HG02588 (cell line): ENCODE measurements around the gene CWF19L1.
"Not testable (repeated sequence)": the region's sequence is repeated elsewhere in the genome, so short reads cannot be mapped to it uniquely, and the experiment has no call there.

Source experiments
- ATAC-seq: cut with Tn5 transposase; IDR thresholded peaks from one replicate; pipeline ENCODE4 v1.9.1; 2021; ENCODE audit warnings: mild to moderate bottlenecking, moderate library complexity; ENCODE audit not compliant: unreplicated experiment

The CWF19L1 gene

DNA sequence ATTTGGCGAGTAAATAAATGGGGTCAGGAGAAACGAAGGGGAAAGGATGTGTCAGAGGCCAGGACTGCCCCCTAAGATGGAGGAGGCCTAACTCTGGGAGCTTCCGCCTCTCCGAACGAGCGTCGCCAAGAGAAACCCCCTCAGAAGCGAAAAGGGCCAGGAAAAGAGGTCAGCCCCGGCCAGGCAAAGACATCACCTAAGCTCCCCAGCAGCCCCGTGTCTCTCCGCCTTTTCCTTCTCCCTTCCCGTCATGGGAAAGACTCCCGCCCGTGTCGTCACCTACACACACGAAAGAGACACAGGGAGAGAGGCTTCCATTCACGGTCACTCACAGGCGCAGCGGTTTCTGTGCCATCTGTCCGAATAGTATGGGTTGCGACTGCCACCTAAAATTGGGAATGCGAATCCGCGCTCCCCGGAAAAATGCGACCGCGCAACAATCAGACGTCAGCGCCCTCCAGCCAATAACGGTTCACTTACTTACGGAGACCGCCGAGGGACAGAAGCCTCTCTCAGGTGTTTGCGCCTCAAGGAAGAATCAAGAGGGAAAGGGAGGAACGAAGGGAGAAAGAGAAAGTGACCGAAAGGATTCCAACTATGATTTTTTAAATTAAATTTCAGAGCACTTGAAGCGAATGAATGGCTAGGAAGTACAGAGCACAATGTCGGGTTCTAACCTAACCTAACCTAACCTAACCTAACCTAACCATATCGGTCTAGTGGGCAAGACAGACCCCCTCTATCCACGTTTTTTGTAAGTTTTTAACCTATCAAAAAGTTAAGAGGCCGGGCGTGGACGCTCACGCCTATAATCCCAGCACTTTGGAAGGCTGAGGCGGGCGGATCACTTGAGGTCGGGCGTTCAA is at the start of gene CWF19L1:
TSS of gene CWF19L1 (minus strand) at position 400 of the 866 bp plus-strand sequence. CDS start at position 355, 45 bp downstream.
- peak; percentile 83 for ATAC-seq

DNA sequence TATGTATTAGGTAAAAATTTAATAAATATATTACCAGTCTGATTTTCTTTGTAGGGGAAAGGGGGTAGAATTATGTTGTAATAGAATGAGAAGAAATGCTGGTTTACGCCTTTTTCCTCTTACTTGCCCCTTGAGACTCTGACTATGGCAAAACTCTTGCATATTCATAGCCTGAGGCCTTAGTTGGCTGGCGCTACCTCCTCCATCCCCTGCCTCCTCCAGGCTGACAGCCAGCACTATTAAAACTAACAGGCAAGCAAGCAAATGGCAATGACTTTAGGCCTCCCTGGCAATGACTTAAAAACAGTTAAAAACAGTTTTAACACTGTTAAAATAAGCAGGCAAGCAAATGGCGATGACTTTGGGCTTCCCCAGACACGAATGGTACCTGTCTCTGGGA is 48.2 kb upstream of the CWF19L1 start:
- no peak for ATAC-seq

DNA sequence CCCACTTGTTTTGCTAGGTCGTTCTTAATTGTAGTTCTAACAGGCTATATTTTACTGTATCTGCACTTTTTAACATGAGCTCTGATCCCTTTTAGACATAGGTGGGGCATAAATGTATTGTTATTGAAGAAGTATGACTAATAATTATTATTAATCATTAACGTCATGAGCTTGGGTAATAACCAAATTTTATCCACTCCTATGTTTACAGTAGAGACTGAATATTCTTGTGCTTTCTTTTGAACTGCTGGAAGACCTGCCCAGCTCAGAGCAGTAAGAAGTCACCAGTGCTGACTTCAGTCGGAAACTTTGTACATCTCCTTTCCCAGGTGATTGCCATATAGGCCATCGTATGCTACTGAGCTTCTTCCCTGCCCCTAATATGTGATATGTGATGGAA is 43.9 kb upstream of the CWF19L1 start:
- ATAC-seq, result no peak

DNA sequence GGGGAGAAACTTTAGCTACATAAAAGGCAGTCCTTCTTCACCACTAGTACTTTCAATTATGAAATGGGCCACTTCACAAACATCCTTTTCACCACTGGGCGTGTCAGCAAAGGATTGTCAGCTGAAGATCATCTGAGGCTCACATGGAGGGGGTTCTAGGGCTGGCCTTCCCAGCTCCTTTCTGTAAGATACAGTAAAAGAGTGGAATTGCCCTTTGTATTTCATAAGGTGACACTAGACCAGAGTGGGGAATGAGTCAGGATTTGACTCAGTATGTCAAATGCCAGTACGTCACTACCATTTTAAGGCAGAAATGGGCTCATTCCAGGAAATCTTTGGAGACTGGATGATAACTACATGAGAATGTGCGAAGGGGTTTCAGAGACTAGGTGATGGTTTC is 40.2 kb upstream of the CWF19L1 start:
- ATAC-seq, result no peak

DNA sequence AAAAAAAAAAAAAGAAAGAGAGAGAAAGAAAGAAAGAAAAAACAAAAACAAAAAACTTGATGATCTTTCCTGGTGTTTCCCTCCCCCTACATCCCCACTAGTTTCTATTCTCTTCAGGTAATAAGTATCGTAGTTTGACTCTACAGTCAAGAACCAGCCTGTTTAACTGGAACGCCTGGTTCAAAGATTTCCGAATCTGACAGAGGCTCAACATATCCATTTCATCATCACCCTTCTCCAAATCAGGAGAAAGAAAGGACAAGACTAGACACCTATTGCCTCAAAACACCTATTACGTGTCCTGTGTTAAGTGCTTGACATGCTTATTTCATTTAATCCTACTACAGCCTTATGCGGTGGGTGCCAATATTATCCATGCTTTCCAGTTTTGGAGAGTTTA is 39.4 kb upstream of the CWF19L1 start:
- no peak for ATAC-seq

DNA sequence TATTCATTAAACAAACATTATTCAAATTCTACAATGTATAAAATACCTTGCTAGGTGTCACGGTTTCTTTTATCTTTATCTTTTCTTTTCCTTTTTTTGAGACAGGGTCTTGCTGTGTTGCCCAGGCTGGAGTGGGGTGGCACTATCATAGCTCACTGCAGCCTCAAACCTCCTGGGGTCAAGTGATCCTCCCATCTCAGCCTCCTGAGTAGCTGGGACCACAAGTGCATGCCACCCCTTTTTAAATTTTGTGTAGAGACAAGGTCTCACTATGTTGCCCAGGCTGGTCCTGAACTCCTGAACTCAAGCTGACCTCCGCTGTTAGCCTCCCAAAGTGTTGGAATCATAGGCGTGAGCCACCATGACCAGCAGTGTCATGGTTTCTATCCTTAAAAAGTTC is 37.0 kb upstream of the CWF19L1 start:
- ATAC-seq, result no peak

DNA sequence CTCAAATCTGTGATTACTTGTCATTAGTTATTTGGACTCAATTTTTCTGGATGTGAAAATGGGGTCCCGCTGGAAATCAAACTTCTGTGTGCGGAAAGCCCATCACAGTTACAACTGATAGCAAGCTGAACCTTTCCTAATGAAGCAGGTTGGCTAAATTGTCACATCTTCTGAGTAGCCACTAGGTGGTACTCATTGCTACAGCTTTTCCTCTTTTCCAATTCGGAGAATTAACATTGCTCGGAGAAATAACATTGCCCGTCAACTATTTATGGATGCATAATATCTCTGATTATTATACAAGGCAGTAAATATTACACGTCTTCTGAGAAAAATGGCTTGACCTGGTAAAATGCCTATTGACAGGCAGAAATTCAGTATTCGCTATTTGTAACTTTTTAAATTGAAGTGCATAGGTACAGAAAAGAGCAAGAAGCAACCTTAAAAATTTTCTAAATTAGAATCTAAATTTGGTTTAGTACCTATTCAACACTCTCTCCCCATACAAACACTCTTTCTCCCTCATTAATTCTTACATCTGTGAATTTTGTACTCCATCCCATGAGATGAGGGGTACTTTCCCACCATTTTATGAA is 36.4 kb upstream of the CWF19L1 start:
- no peak for ATAC-seq

DNA sequence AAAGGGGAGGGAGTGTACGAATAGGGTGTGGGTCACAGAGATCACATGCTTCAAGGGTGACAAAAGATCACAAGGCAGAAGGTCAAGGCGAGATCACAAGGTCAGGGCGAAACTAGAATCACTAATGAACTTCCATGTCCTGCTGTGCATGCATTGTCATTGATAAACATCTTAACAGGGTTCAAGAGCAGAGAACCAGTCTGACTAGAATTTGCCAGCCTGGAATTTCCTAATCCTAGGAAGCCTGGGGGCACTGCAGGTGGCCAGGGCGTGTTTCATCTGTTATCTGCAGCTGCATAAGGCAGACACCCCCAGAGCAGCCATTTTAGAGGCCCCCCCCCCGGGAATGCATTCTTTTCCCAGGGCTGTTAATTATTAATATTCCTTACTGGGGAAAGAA is 33.7 kb upstream of the CWF19L1 start:
- not testable (repeated sequence) for ATAC-seq

DNA sequence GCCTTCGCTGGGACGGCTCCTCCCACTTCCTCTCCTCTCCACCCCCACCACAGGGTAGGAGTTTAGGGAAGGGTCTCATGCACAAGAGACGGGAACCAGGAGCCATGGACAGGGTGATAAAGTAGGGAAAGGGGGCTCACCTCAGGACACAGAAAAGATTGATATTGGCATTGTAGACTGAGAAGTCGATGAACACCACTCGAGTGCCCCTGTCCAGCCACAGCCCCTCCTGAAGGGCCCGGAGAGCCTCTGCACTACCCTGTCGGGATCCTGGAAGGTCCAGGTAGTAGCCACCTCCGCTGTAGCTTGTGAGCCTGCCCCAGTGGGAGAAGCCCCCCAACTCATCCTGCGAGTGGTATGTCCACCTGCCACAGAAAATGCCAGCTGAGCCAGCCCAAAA is 29.8 kb upstream of the CWF19L1 start:
- no peak for ATAC-seq

DNA sequence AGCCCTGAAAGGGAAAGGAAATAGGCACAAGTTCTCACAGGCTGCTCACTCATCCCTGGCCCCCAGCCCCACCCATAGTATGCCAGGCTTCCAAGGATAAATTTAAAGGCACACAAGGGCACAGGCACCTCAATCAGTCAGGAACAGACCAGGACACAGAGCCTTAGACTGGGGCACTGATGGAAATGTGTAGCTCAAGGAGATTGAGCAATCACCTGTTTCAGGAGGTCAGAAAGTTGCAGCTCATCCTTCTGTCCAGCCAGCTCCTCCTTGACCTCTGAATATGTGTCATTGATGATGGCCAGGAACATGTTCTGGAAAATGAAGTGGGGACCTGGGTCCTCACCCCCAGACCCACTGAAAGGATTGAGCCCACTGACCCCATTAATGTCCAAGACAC is 25.6 kb upstream of the CWF19L1 start:
- no peak for ATAC-seq

DNA sequence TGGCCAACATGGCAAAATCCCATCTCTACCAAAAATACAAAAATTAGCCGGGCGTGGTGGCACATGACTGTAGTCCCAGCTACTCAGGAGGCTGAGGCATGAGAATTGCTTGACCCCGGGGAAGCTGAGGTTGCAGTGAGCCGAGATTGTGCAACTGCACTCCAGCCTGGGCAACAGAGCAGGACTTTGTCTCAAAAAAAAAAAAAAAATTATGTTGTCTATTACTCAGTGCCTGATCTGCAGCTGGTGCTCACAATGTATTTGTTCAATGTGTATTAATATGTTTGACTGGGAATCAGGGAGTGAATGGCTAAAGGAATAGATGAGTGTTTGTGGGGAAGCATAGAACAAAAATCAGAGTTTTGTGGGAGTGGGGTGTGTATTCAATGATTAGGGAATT is 24.9 kb upstream of the CWF19L1 start:
- ATAC-seq, result not testable (repeated sequence)

DNA sequence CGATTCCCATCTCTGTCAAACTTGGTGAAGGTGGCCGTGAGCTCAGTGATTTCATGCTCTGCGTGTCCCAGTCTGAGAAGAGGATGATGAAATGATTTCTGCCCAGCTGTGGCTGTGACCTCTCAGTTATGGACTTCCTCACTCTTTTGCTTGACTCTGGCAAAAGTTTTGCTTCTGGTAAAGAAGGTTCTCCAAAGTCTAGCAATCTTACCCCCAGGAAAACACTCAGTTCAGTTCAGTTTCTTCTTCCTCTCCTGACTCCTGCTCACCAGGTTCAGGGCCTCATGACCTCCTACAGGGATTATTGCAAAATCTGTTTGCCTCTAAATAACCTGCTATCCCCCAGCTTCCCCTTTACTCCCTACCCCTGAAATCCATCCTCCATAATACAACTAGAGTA is 23.9 kb upstream of the CWF19L1 start:
- ATAC-seq, result no peak

DNA sequence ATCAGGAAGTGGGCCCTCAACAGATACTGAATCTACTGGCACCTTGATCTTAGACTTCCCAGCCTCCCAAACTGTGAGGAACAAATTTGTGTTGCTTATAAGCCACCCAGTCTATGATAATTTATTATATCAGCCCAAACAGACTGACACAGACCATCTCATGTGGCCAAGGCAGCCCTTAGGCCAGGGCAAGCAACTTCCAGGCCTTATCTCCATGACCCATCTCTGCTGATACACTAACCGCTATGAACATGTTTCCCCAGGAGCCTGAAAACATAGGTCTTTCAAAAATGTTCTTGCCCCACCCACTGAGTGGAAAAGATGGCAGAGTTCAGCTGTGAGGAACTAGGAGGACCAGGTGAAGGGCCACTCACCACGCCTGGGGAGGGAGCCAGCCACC is 22.2 kb upstream of the CWF19L1 start:
- ATAC-seq, result no peak

DNA sequence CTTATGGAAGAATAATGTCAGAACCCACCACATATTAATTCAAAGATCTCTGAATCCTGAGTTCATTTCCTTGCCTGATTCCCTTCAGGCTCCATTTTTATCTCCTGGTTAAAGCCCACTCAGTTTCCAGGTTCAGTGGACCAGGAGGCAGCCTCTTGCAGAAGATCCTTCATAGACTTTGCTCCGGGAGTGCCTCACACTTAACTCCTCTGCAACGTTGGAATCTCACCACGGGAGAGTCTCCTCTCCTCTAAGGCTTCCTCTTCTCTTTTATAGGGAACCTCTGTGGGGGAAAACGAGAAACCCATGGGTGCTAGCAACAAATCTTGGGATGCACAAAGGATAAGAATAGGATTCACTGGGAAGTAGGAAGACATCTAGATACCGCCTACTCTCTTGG is 20.8 kb upstream of the CWF19L1 start:
- no peak for ATAC-seq

DNA sequence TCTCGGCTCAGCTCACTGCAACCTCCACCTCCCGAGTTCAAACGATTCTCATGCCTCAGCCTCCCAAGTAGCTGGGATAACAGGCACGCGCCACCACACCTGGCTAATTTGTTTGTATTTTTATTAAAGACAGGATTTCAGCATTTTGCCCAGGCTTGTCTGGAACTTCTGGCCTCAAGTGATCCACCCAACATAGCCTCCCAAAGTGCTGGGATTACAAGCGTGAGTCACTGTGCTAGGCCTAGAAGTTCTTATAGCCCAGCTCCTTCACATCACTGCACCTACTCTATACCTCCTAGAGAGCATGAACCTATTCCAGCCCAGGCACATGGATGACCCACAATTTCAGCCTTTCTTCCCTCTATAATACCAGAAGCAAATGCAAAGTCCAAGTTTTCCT is 20.3 kb upstream of the CWF19L1 start:
- no peak for ATAC-seq

DNA sequence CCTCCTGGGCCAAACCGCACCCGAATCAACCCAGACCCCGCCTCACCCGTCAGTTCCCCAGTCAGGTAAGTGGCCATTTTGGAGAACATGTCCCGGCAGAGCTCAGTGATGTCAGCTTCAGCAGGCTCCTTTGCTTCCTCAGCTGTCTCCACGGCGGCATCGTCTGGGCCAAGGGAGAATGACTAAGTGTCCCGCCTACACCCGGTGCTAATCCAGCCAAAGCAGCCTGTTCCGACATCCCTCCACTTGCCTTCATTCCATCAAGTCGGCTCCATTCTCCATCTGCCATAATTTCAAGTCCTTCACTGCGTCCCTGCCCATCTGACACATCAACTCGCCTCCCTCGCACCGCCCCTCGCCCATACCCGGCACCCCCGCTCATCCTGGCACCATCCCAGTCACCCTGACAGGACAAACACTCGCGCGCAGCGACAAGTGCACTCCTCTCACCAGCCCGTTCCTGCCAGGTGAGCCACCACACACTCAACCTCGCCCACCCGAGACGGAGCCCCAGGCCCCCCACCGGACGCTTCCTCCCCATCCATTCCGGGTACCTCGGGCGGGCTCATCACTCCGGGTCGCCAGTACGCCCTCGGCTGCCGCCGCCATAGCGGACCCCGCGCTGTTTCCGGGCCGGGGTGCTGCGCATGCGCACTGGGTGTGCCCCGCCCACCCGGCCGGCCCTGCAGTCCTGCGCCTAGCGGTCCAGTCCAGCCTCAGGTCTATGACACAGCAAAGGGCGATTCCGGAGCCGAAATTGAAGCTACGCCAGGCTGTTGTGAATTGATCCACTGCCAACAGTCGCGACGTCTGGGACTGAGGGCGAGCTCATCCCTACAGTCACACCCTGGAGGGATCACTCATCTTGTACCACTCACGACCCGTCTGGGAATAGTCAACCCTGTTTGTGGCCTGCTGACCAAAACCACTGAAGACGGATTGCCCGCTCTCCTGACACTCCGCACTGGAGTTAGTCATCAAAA is 18.9 kb upstream of the CWF19L1 start, which contains the start of gene BLOC1S2:
TSS of gene BLOC1S2 (minus strand) at position 630 of the 983 bp plus-strand sequence. CDS start at position 609, 21 bp downstream.
- ATAC-seq, result peak; percentile 89

DNA sequence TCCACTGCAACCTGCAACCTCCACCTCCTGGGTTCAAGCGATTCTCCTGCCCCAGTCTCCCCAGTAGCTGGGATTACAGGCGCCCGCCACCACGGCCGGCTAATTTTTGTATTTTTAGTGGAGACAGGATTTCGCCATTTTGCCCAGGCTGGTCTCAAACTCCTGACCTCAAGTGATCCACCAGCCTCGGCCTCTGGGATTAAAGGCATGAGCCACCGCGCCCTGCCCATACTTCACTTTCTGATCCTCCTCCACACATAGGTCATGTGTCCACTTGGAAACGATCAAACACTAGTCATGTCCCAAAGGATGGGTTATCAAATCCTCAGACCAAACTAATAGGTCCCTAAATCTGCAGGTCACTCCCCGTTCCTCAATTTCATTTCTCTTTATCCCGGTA is 17.9 kb upstream of the CWF19L1 start:
- ATAC-seq, result not testable (repeated sequence)

DNA sequence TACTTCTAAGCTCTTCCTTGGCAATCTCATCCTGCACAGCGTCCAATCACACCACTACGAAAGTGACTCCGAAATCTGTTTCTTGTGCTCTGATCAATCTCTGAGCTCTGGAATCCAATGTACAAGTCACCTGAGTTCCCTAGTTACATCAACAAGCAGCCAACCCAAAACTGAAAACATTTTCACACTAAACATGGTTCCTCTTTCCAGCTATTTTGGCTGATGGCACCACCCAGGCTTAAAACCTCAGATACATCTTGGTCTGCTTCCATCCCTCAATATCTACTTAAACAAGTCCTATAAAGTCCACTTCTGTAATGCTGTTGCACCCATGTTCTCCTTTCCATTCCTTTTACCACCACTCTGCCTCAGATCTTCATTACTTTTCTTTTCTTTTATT is 15.5 kb upstream of the CWF19L1 start:
- ATAC-seq, result no peak

DNA sequence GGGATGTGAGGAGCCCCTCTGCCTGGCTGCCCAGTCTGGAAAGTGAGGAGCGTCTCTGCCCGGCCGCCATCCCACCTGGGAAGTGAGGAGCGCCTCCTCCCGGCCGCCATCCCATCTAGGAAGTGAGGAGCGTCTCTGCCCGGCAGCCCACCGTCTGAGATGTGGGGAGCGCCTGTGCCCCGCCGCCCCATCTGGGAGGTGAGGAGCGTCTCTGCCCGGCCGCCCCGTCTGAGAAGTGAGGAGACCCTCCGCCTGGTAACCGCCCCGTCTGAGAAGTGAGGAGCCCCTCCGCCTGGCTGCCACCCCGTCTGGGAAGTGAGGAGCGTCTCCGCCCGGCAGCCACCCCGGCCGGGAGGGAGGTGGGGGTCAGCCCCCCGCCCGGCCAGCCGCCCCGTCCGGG is 9.5 kb upstream of the CWF19L1 start:
- not testable (repeated sequence) for ATAC-seq

DNA sequence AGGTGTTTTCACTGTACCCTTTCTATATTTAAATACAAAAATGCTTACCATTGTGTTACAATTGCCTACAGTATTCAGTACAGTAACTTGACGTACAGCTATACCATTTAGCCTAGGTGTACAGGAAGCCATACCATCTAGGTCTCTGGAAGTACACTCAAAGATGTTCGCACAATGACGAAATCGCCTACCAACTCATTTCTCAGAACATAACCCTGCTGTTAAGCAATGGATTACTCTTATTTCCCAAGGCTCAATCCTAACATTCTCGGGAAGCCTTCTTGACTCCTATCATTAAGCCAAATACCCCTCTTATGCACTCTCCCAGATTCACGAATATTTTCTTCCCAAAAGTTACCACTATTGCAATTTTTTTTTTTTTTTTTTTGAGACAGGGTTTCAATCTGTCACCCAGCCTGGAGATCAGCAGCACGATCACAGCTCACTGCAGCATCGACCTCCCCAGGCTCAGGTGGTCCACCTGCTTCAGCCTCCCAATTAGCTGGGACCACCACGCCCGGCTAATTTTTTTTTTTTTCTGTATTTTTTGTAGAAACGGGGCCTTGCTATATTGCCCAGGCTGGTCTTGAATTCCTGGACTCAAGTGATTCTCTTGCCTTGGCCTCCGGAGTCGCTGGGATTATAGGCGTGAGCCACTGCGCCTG is 1.5 kb downstream of the CWF19L1 start:
- no peak for ATAC-seq

DNA sequence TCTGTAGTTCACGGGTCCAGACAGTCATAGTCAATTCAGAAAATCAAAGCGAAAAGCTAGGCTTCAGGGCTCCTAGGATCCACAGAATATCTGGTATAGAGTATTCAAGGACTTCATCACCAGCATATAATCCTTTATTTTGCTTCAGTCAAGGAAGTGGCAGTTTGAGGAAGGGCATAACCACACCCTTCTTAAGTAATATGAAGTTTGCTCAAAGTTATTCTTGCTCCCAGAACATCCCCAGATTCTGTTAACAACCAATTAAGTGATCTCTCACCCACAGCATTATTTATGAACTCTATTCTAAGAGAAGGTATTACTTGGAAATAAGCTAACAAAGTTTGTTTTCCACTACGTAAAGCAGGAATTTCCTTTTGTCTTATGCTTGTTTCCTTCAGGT is 13.2 kb downstream of the CWF19L1 start:
- ATAC-seq, result no peak
